NCI-H69 (cell line): ENCODE measurements around the gene TBC1D7.
"Not testable (repeated sequence)": the region's sequence is repeated elsewhere in the genome, so short reads cannot be mapped to it uniquely, and the experiment has no call there.

Experiments used
- DNase-seq: peaks from one replicate; lab custom pipeline; 2025; lab: John Stamatoyannopoulos, UW

TBC1D7 gene

GRCh38 chr6:13355999-13356785 lies 27.9 kb upstream of the TBC1D7 start:
- no peak for DNase-seq

- no peak for DNase-seq
These were observed 27.0 kb upstream of the TBC1D7 start for GRCh38 chr6:13355043-13355945.

- DNase-seq: no peak
These were observed 26.1 kb upstream of the TBC1D7 start for GRCh38 chr6:13354331-13355042.

- no peak for DNase-seq
These were observed 23.8 kb upstream of the TBC1D7 start for GRCh38 chr6:13352165-13352564.

- no peak for DNase-seq
These were observed 22.9 kb upstream of the TBC1D7 start for GRCh38 chr6:13351271-13351670.

- DNase-seq: no peak
These were observed 21.6 kb upstream of the TBC1D7 start for GRCh38 chr6:13349811-13350506.

GRCh38 chr6:13348334-13349113 lies 20.2 kb upstream of the TBC1D7 start:
- DNase-seq: no peak

- no peak for DNase-seq
These were observed 17.9 kb upstream of the TBC1D7 start for GRCh38 chr6:13346245-13346644.

GRCh38 chr6:13342414-13343019 lies 14.2 kb upstream of the TBC1D7 start:
- DNase-seq: no peak

- DNase-seq: no peak
These were observed 11.7 kb upstream of the TBC1D7 start for GRCh38 chr6:13339863-13340630.

GRCh38 chr6:13338038-13338437 lies 9.7 kb upstream of the TBC1D7 start:
- no peak for DNase-seq

- DNase-seq: peak; percentile 86
These were observed 8.2 kb upstream of the TBC1D7 start for GRCh38 chr6:13336553-13336952.

GRCh38 chr6:13334953-13335352 lies 6.6 kb upstream of the TBC1D7 start:
- DNase-seq: peak; percentile 33

GRCh38 chr6:13332349-13332706 lies 4.0 kb upstream of the TBC1D7 start:
- no peak for DNase-seq

- DNase-seq: peak; percentile 50
These were observed 3.4 kb upstream of the TBC1D7 start for GRCh38 chr6:13331516-13332348.

GRCh38 chr6:13328875-13329183 lies 492 bp upstream of the TBC1D7 start:
- no peak for DNase-seq

- peak; percentile 76 for DNase-seq
These were observed 654 bp downstream of the TBC1D7 start for GRCh38 chr6:13327691-13328075.

- DNase-seq: not testable (repeated sequence)
These were observed 2.2 kb downstream of the TBC1D7 start for GRCh38 chr6:13326031-13326586.
